H1 (cell line): ENCODE data around the gene EMC7. TPM values are rescaled to one million over a fixed set of nuclear protein-coding genes. Genes with fewer than 3 reads are reported as not detected.

Source experiments
- BRCA1 ChIP-seq: IDR thresholded peaks from 2 replicates; pipeline ENCODE4 v1.6.1; 2012; ENCODE audit warnings: low read depth, low read length, improper control_type of control experiment
- CBX8 ChIP-seq: fragments of 300-800, 300-1000 bp; sonication (generic); IDR thresholded peaks from 2 replicates; pipeline ENCODE4 v1.7.1; 2016; ENCODE audit warnings: low read depth, low read length, borderline replicate concordance
- EP300 ChIP-seq, 2 experiments: IDR thresholded peaks; 1 replicate in 1 of 2; 2 replicates in 1 of 2; pipeline ENCODE4 v1.6.1; 2011 to 2012; ENCODE audit warnings: low read depth in 2 of 2, low read length in 2 of 2, mild to moderate bottlenecking in 2 of 2, borderline replicate concordance in 1 of 2, inconsistent platforms in 1 of 2, moderate library complexity in 1 of 2
- PHF8 ChIP-seq: fragments of 200-600 bp; sonication (generic); conservative IDR thresholded peaks from 2 replicates; pipeline ENCODE4 v1.7.1; 2012; ENCODE audit warnings: low read depth, mild to moderate bottlenecking, inconsistent platforms, low read length, moderate library complexity
- SIRT6 ChIP-seq: IDR thresholded peaks from one replicate; pipeline ENCODE4 v1.7.1; 2012; ENCODE audit warnings: low read length, inconsistent platforms
- SP4 ChIP-seq: IDR thresholded peaks from 2 replicates; pipeline ENCODE4 v1.6.1; 2012; ENCODE audit warnings: low read length, inconsistent platforms
- SRF ChIP-seq: IDR thresholded peaks from 2 replicates; pipeline ENCODE4 v1.6.1; 2011; ENCODE audit warnings: mild to moderate bottlenecking, low read depth, low read length, moderate library complexity
- TAF1 ChIP-seq: IDR thresholded peaks from 2 replicates; pipeline ENCODE4 v1.6.1; 2011; ENCODE audit warnings: mild to moderate bottlenecking, low read depth, low read length
- TEAD4 ChIP-seq: IDR thresholded peaks from 2 replicates; pipeline ENCODE4 v1.6.1; 2012; ENCODE audit warnings: low read depth, low read length, inconsistent platforms, mixed read lengths
- polyA plus RNA-seq, 7 experiments: library from polyadenylated mRNA; depleted of rRNA in 3 of 7; stranded (reverse) in 5 of 7; unstranded in 2 of 7; fragments of >200 nt in 5 of 7; fragments of 200-250 nt in 2 of 7; gene quantifications; 1 replicate in 5 of 7; 2 replicates in 1 of 7; 4 replicates in 1 of 7; pipeline versions ENCODE4 v1.2.1 to v1.2.3, GENCODE V29; 2011 to 2013; ENCODE audit warnings: missing spikeins in 2 of 7, mixed read lengths in 2 of 7
- total RNA-seq: library from RNA; stranded (reverse); fragmentation: NEBNext Ultra II Directional; extraction: Animal tissue kit (Norgen Biotek cat#: 25700); gene quantifications from 2 replicates; pipeline ENCODE4 v1.2.1, GENCODE V29; 2021
- TF ChIP-seq, protein P1 (sequence below): IDR thresholded peaks from 2 replicates; pipeline ENCODE4 v1.6.1; 2011; ENCODE audit warnings: low read length, improper control_type of control experiment

The EMC7 gene
- total and polyA plus RNA-seq, 2 of the 8 experiments (the other 6 are each of a cell fraction or from before 2014, with no cell fraction given): 29.0 to 39.0 TPM

DNA sequence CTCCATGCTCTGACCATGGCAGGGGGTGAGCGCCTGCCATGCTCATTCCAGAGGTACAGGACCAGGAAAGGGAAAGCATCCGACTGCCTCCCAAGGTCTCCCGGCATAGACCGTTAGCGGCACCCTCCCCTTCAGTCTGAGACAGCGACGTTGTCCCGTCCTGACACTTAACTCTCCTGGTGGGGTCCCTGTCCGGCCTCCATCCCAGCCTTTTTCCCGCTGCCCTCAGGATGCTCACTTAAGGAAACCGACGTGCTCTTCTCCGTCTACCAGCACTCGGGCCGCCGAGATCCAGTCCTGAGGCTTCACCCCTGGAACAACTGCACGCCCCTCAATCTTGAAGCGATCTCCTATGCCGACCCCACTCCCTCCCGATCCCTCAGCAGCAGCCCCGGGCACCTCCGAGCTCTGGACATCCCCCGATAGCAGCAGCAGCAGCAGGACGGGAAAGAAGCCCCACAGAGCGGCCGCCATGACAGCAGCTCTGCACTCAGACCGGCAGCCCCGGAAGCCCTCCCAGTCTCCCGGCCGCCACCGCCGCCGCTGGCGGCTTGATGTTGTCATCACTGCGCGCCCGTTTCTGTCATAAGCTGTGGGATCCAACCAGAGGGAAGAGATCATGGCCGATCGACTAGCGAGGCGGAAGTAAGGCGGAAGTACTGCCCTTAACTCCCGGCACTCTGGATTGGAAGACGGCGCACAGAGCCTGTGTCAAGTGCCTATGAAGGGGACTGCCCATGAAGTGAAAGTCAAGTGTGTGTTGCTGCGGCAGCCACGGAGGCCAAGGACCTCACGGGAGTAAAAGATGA lies at the start of gene EMC7, which contains the start of gene PGBD4 (continued):
- TF ChIP-seq, protein P1, sequence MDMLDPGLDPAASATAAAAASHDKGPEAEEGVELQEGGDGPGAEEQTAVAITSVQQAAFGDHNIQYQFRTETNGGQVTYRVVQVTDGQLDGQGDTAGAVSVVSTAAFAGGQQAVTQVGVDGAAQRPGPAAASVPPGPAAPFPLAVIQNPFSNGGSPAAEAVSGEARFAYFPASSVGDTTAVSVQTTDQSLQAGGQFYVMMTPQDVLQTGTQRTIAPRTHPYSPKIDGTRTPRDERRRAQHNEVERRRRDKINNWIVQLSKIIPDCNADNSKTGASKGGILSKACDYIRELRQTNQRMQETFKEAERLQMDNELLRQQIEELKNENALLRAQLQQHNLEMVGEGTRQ: no peak
- TF ChIP-seq SRF (peak; percentile 87), SIRT6 (peak; percentile 33), TAF1 (peak; percentile 84), PHF8 (peak; percentile 97), SP4 (no peak), BRCA1 (peak; percentile 63; the same call in 1 of the 2 replicates), CBX8 (no peak), TEAD4 (no peak), EP300 (IDR thresholded peaks at IDR 0.05; ENCODE audit: borderline replicate concordance in 1 of 2, low read depth in 2 of 2, low read length in 2 of 2) (no peak)
- TF ChIP-seq, all 59 proteins: peak for 25
